ENCODE results near the gene LRIT3.
A peak's percentile ranks its signal among the peaks of the same experiment; 100 is the strongest.

The LRIT3 gene, protein sequence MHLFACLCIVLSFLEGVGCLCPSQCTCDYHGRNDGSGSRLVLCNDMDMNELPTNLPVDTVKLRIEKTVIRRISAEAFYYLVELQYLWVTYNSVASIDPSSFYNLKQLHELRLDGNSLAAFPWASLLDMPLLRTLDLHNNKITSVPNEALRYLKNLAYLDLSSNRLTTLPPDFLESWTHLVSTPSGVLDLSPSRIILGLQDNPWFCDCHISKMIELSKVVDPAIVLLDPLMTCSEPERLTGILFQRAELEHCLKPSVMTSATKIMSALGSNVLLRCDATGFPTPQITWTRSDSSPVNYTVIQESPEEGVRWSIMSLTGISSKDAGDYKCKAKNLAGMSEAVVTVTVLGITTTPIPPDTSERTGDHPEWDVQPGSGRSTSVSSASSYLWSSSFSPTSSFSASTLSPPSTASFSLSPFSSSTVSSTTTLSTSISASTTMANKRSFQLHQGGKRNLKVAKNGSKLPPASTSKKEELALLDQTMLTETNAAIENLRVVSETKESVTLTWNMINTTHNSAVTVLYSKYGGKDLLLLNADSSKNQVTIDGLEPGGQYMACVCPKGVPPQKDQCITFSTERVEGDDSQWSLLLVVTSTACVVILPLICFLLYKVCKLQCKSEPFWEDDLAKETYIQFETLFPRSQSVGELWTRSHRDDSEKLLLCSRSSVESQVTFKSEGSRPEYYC

DNA sequence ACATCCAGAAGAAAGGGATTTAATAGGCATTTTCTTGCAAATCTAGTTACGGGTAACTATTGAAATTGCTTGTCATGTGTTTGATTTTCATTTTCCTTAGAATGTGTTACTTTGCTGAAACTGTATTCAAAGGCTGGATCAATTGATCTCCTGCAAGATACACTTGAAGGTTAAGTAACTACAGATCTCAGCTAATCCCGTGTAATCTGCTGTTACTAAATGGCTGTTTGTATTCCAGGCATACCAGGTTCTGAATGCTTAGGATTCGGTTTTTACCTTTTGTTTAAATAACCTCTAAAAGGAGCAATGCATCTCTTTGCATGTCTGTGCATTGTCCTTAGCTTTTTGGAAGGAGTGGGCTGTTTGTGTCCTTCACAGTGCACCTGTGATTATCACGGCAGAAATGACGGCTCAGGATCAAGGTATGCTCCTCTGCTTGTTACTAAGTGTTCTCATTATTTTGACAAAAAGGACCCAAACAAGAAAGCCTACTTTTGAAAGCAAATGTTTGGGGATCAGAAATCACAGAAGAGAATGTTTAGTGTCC is at the start of gene LRIT3:
LRIT3 (plus strand) TSS at position 212 of the 547 bp plus-strand sequence; CDS start at position 307, 95 bp downstream.
- TF ChIP-seq, protein P1, sequence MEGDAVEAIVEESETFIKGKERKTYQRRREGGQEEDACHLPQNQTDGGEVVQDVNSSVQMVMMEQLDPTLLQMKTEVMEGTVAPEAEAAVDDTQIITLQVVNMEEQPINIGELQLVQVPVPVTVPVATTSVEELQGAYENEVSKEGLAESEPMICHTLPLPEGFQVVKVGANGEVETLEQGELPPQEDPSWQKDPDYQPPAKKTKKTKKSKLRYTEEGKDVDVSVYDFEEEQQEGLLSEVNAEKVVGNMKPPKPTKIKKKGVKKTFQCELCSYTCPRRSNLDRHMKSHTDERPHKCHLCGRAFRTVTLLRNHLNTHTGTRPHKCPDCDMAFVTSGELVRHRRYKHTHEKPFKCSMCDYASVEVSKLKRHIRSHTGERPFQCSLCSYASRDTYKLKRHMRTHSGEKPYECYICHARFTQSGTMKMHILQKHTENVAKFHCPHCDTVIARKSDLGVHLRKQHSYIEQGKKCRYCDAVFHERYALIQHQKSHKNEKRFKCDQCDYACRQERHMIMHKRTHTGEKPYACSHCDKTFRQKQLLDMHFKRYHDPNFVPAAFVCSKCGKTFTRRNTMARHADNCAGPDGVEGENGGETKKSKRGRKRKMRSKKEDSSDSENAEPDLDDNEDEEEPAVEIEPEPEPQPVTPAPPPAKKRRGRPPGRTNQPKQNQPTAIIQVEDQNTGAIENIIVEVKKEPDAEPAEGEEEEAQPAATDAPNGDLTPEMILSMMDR (conservative IDR thresholded peaks at IDR 0.05), result no peak
- no peak within 1 kb of the TSS for H3K27ac ChIP-seq

DNA sequence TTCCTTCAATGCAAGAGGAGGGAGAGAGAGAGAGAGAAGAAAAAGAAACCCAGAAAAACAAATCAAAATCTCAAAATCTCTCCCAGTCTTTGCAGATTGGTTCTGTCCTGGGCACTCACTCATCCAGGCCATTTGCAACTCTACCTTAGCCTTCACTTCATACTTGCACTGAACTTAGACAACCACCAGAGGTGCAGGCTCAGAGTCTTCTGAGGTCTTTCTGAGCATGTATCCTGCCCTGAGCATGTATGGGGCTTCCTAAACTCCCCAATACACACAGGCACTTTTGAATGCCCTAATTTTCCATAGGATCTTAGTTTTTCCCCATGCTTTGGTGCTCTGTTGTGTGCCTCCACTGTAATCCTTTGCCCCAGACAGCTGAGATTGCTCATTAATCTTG is 49.0 kb upstream of the LRIT3 start:
- TF ChIP-seq, protein P1 (conservative IDR thresholded peaks at IDR 0.05), result no peak
- no peak overlapping the region for H3K27ac ChIP-seq

DNA sequence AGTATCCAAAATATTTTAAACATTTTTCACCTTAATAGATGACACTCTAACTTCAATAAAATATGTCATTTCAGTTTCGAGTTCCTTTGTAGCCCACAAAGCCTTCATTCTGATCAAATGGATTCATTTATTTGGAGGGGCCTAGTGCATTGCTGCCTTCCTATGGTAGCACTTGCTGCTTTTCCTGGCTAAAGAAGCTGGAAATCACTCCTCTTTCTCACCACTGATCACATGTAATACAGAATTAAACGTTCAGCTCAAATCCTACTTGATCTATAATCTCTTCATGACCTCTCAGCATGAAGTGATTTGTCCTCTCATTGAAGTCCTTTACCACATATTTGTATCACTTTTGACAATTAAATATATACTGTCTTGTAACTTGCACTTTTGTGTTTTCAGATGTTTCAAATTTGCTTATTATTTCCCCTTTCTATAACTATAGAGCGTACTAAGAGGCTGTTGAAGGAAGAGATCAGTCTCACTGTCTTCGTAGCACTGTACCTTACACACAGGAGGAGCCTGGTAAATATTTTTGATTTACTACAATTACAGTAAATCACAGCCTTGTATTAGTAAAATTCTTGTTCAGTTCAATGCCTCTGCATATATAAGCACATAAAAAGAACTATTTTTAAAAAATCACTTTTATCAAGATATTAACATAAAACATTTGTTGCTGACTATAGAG is 46.7 kb upstream of the LRIT3 start:
- H3K27ac ChIP-seq, result no peak overlapping the region
- TF ChIP-seq, protein P1 (conservative IDR thresholded peaks at IDR 0.05), result no peak

DNA sequence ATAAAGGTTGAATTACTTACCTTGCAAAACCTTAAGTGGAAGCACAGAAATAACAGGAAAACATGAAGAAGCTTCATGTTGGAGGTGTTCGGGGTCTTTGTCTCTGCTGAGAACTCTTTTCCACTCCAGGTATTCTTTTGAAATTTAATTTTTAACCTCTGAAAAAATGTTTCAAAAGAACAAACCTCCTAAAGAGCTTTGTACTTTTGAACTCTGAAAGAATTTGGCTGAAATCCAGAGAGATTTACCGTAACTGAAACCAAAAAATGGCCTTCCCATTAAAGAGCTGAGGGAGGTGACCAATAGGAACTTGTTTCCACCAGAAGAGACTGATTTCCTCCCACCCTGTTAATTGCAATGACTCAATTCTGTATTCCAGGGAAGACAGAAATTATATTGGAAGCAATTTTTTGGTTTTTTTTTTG is 46.0 kb upstream of the LRIT3 start, which contains the start of gene CFI:
CFI (minus strand) TSS at position 105 of the 425 bp plus-strand sequence; CDS start at position 77, 28 bp downstream.
- H3K27ac ChIP-seq, result no peak within 1 kb of the TSS
- TF ChIP-seq, protein P1 (conservative IDR thresholded peaks at IDR 0.05), result no peak

DNA sequence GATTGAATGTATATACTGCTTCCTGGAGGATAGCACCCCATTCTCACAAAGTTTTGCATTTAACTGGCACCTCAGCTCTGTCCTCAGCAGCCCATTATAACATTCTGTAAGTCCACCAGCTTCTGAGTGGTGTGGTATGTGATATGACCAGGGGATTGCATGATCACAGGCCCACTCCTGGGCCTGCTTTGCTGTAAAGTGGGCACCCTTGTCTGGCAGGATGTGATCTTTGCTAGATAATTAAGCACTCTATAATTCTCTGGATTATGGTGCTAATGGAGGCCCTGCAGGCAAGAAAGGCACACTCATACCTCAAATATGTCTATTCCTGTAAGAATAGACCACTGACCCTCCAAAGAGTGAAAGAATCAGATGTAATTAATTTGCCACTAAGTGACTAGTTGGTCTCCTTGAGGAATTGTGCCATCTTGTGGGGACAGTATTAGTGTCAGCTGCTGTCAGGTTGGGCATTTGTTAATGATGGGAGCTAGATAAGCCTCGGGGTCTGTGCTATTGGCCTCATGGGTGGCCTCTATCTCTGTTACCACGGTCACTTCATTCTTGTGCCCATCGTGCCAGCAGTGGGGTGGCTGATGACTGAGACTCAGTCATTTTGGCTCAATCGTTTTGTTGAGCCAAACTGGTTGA is 43.9 kb upstream of the LRIT3 start:
- H3K27ac ChIP-seq, result no peak overlapping the region

DNA sequence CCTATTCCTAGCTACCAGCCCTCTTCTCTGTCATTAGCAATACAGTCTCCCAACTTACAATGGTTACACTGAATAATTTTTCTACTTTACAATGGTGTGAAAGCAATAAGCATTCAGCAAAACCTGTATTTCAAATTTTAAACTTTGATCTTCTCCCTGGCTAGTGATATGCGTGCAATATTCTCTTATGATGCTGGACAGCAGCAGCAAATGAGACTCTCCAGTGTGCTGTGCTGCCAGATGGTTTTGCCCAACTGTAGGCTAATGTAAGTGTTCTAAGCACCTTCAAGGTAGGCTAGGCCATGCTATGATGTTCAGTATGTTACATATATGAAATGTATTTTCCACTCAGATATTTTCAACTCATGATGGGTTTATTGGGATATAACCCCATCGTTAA is 38.3 kb upstream of the LRIT3 start:
- TF ChIP-seq, protein P1 (conservative IDR thresholded peaks at IDR 0.05), result no peak
- no peak overlapping the region for H3K27ac ChIP-seq

More for the DNA sequence above, 43.9 kb upstream of the LRIT3 start:
- TF ChIP-seq, protein P1 (conservative IDR thresholded peaks at IDR 0.05), result peak; percentile 77
